IPS-15b (cell line): ENCODE measurements around the gene BACE1.
"Not testable (repeated sequence)": the region's sequence is repeated elsewhere in the genome, so short reads cannot be mapped to it uniquely, and the experiment has no call there.

Source experiments
- H3K27me3 ChIP-seq: one replicate; pipeline ENCODE4 v1.6.1; 2013; ENCODE audit warnings: low read length; ENCODE audit not compliant: control insufficient read depth, insufficient read depth
- H3K36me3 ChIP-seq: one replicate; pipeline ENCODE4 v1.6.1; 2013; ENCODE audit warnings: low read length; ENCODE audit not compliant: control insufficient read depth, insufficient read depth
- H3K4me1 ChIP-seq: one replicate; pipeline ENCODE4 v1.6.1; 2013; ENCODE audit warnings: mild to moderate bottlenecking, low read length; ENCODE audit not compliant: control insufficient read depth, insufficient read depth
- H3K4me3 ChIP-seq: one replicate; pipeline ENCODE4 v1.5.1; 2013; ENCODE audit warnings: low read depth, low read length
- H3K9ac ChIP-seq: one replicate; pipeline ENCODE4 v1.6.1; 2013; ENCODE audit warnings: low read depth, mild to moderate bottlenecking, low read length
- H3K9me3 ChIP-seq: one replicate; pipeline ENCODE4 v1.6.1; 2013; ENCODE audit warnings: mild to moderate bottlenecking, low read length; ENCODE audit not compliant: control insufficient read depth, insufficient read depth

The BACE1 gene

GRCh38 chr11:117327567-117328374 is 11.7 kb upstream of the BACE1 start, which contains the start of gene CEP164:
TSS of gene CEP164 (plus strand) at chr11:117327854. CDS start at chr11:117338587, 10,733 bp downstream.
- Histone ChIP-seq H3K27me3 (no peaks in the 10 kb centered on the region), H3K9me3 (no peaks in the 10 kb centered on the region), H3K4me1 (no peaks in the 10 kb centered on the region), H3K9ac (peak within 1 kb of the TSS; percentile 57), H3K36me3 (no peaks in the 10 kb centered on the region), H3K4me3 (peak within 1 kb of the TSS; percentile 66)

- not testable (repeated sequence) for H3K9me3 ChIP-seq, H3K27me3 ChIP-seq, H3K36me3 ChIP-seq, H3K4me1 ChIP-seq, H3K9ac ChIP-seq
- peak overlapping the region; percentile 66 for H3K4me3 ChIP-seq
Measured at GRCh38 chr11:117327255-117327566, 11.2 kb upstream of the BACE1 start.

DNA sequence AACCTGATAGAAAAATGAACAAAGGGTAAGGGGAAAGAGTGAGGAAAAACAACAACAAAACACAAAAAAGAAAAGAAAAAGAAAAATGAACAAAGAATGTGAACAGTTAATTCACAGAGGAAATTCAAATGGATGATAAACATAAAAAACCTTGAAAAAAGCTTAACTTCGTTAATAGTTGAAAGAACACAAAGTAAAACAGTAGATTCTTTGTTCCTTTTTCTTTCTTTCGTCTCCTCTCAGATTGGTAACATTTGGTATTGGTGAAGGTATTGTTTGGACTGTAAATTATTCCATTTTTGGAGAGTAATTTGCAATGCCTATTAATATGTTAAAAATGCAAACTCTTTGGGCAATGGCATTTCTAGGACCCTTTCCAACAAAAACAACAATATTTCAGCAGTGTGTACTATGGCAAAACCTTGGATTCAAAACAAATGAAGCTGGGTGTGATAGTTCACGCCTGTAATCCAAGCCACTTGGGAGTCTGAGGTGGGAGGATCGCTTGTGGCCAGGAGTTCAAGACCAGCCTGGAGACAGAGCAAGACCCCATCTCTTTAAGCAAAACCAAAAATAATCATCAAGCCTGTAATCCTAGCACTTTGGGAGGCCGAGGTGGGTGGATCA is 3.3 kb upstream of the BACE1 start:
- no peaks in the 10 kb centered on the region for H3K9me3 ChIP-seq
- H3K36me3 ChIP-seq, result no peaks in the 10 kb centered on the region
- H3K27me3 ChIP-seq, result peaks cover 5% of the 10 kb centered on the region
- H3K4me3 ChIP-seq, result no peak overlapping the region
- peaks cover 5% of the 10 kb centered on the region for H3K4me1 ChIP-seq
- no peak overlapping the region for H3K9ac ChIP-seq

DNA sequence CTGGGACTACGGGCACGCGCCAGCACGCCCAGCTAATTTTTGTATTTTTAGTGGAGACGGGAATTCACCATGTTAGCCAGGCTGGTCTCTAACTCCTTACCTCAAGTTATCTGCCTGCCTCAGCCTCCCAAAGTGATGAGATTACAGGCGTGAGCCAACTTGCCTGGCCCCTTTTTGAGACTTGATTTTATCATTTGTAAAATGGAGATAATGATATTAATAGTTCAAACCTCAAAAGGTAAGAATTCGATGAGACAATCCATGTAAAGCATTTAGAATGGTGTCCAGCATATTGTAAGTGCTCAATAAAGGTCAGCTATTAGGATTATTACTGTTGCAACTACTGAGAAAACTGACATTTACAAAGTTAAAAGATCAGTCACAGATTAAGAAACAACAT is 2.7 kb upstream of the BACE1 start:
- Histone ChIP-seq H3K9ac (no peak overlapping the region), H3K4me1 (peaks cover 5% of the 10 kb centered on the region), H3K27me3 (peaks cover 5% of the 10 kb centered on the region), H3K36me3 (no peaks in the 10 kb centered on the region), H3K9me3 (no peaks in the 10 kb centered on the region), H3K4me3 (no peak overlapping the region)

GRCh38 chr11:117315285-117316196 is 515 bp downstream of the BACE1 start:
- Histone ChIP-seq H3K36me3 (no peaks in the 10 kb centered on the region), H3K9me3 (no peaks in the 10 kb centered on the region), H3K4me1 (peaks cover 5% of the 10 kb centered on the region), H3K27me3 (peaks cover 5% of the 10 kb centered on the region), H3K9ac (peak overlapping the region; percentile 54), H3K4me3 (peak overlapping the region; percentile 57)

DNA sequence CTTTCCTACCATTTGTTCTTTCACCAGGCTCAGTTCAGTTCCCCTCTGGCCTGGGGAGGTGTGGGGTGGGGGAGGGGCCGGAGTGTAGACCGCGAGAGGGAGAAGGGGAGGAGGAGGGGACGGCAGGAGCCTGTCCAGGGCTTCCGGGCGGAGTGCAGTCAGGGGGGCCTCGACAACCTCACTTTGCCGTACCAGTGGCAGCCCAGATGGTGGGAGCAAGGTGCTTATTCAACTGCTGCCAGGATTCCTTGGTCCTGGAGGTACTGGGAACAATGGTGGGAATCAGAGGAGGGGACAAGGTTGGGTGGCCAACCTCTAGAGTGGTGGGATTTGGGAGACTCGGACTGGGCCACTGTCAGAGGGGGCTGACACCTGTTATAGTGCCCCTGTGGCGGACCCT is 1.2 kb downstream of the BACE1 start:
- peak overlapping the region; percentile 57 for H3K4me3 ChIP-seq
- no peaks in the 10 kb centered on the region for H3K36me3 ChIP-seq
- H3K9ac ChIP-seq, result peak overlapping the region; percentile 54

DNA sequence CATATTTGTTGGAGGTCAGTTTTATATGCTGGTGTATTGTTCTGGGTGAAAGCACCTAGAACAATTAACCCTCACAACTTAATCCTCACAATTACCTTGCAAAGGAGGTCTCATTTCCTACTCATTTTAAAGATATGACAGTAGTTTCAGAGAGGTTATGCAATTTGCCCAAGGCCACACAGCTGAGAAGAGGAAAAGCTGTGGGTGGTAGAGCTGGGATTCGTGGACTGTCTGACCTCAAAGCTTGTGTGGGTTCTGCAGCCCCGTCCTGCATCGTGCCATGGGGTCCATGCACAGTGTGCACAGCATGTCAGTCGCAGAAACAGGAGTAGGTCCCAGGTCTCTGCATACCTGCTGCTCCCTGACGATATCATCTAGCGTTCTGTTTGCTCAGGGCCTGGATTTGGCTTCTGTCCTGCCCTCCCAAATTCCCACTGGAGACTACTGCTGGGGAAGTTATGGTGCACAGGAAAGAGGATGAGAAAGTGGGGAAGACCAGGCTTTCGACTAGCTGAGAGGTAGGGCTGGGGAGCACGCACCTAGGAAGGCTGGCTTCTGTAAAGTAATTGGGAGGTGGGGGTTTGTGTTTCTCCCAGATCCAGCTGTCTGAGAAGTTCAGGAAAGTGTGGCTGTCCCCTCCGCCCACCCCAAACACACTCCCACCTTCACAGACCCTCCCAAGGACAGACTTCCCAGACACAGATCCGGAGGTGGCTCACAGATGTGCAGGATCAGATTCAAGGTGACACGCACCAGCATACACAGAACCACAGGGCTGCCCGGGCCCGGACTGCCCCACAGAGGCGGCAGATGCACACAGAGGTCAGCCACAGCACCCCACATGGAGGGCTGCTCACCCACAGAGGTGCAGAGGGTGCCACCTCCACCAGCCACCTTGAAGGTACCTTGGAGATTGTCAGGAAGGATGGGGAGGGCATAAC is 2.0 kb downstream of the BACE1 start:
- no peaks in the 10 kb centered on the region for H3K9me3 ChIP-seq
- H3K9ac ChIP-seq, result no peak overlapping the region
- H3K36me3 ChIP-seq, result no peaks in the 10 kb centered on the region
- H3K4me3 ChIP-seq, result peak overlapping the region; percentile 57
- H3K4me1 ChIP-seq, result peaks cover 5% of the 10 kb centered on the region
- peaks cover 5% of the 10 kb centered on the region for H3K27me3 ChIP-seq

More for the DNA sequence above, 1.2 kb downstream of the BACE1 start:
- peaks cover 5% of the 10 kb centered on the region for H3K27me3 ChIP-seq
- H3K9me3 ChIP-seq, result no peaks in the 10 kb centered on the region
- peaks cover 5% of the 10 kb centered on the region for H3K4me1 ChIP-seq

GRCh38 chr11:117313091-117313490 is 3.0 kb downstream of the BACE1 start:
- Histone ChIP-seq H3K4me3 (no peak overlapping the region), H3K9ac (no peak overlapping the region), H3K36me3 (no peaks in the 10 kb centered on the region), H3K9me3 (no peaks in the 10 kb centered on the region), H3K4me1 (peaks cover 5% of the 10 kb centered on the region), H3K27me3 (peaks cover 5% of the 10 kb centered on the region)

GRCh38 chr11:117309310-117309709 is 6.7 kb downstream of the BACE1 start:
- H3K36me3 ChIP-seq, result no peaks in the 10 kb centered on the region
- no peak overlapping the region for H3K4me3 ChIP-seq
- H3K9ac ChIP-seq, result no peak overlapping the region
- H3K4me1 ChIP-seq, result no peaks in the 10 kb centered on the region
- no peaks in the 10 kb centered on the region for H3K27me3 ChIP-seq
- H3K9me3 ChIP-seq, result no peaks in the 10 kb centered on the region

- Histone ChIP-seq H3K9me3 (no peaks in the 10 kb centered on the region), H3K4me3 (no peak overlapping the region), H3K4me1 (peaks cover 15% of the 10 kb centered on the region), H3K9ac (no peak overlapping the region), H3K27me3 (no peaks in the 10 kb centered on the region), H3K36me3 (no peaks in the 10 kb centered on the region)
Measured at GRCh38 chr11:117305145-117305544, 10.9 kb downstream of the BACE1 start.
